HEK293 (cell line): Measurements from ENCODE around the gene PTHLH.

Experiments used
- CTCF ChIP-seq: fragments of 450-650 bp; formaldehyde crosslinking; IDR thresholded peaks from 2 replicates; pipeline ENCODE4 v1.5.1; 2016; ENCODE audit warnings: missing biosample characterization, missing genetic modification characterization
- KLF9 ChIP-seq: fragments of 450-650 bp; formaldehyde crosslinking; IDR thresholded peaks from 2 replicates; pipeline ENCODE4 v1.5.1; 2016; ENCODE audit warnings: missing biosample characterization, missing genetic modification characterization, low read depth
- MEIS1 ChIP-seq: sonication (generic); formaldehyde crosslinking; IDR thresholded peaks from 2 replicates; pipeline ENCODE4 v1.8.1; 2022; ENCODE audit warnings: missing genetic modification reagents, mild to moderate bottlenecking, borderline replicate concordance
- RBAK ChIP-seq: fragments of 450-650 bp; formaldehyde crosslinking; IDR thresholded peaks from 2 replicates; pipeline ENCODE4 v1.5.1; 2016; ENCODE audit warnings: missing biosample characterization, missing genetic modification characterization
- REST ChIP-seq: fragments of 450-650 bp; formaldehyde crosslinking; IDR thresholded peaks from 2 replicates; pipeline ENCODE4 v1.5.1; 2016; ENCODE audit warnings: missing biosample characterization, missing genetic modification characterization
- ZBTB7A ChIP-seq: fragments of 450-650 bp; formaldehyde crosslinking; IDR thresholded peaks from 2 replicates; pipeline ENCODE4 v1.5.1; 2016; ENCODE audit warnings: low read depth, missing biosample characterization, missing genetic modification characterization
- ZNF10 ChIP-seq: fragments of 450-650 bp; formaldehyde crosslinking; IDR thresholded peaks from 2 replicates; pipeline ENCODE4 v1.5.1; 2017; ENCODE audit warnings: missing biosample characterization, missing genetic modification characterization
- ZNF146 ChIP-seq: fragments of 450-650 bp; formaldehyde crosslinking; IDR thresholded peaks from 2 replicates; pipeline ENCODE4 v1.5.1; 2016; ENCODE audit warnings: missing biosample characterization, missing genetic modification characterization

DNA sequence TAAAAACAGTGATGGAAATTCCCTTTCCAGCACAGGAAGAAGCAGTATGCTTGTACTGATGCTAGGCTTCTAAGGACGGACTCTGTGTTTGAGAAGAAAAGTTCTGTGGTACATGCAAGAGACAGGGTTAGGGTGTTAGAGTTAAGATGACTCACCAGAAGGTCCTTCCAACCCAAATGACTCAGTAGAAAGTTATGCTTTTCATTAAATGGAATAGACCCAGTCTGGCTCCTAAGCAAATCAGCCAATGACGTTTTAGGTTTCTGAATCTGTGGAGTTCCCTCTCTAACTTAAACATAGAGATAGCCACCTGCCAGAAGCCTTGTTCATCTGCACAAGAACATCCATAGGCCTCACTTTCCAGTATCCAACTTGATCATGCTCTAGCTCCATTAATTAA, 5.7 kb downstream of the PTHLH start:
- TF ChIP-seq KLF9 (tag by site-specific recombination) (no peak), ZNF146 (tag by site-specific recombination) (no peak), RBAK (tag by site-specific recombination) (no peak), CTCF (no peak), MEIS1 (CRISPR knock-in tag) (no peak), REST (tag by site-specific recombination) (no peak), ZBTB7A (no peak), ZNF10 (tag by site-specific recombination) (no peak)
